Colonic mucosa (tissue), 4 donors: ENCODE measurements around the gene IL1RN. TPM values are rescaled to one million over a fixed set of nuclear protein-coding genes. Genes with fewer than 3 reads are reported as not detected.

ENCODE experiments used
- DNase-seq: peaks from one replicate; pipeline ENCODE4 v3.0.0-alpha.2; 2020
- H3K27ac ChIP-seq: fragments of 200-600 bp; one replicate; pipeline ENCODE4 v1.8.0; 2021
- H3K27me3 ChIP-seq: fragments of 200-600 bp; one replicate; pipeline ENCODE4 v1.8.0; 2021
- H3K36me3 ChIP-seq: fragments of 200-600 bp; one replicate; pipeline ENCODE4 v1.8.0; 2021
- H3K4me1 ChIP-seq: fragments of 200-600 bp; one replicate; pipeline ENCODE4 v1.8.0; 2021; ENCODE audit warnings: mild to moderate bottlenecking
- H3K4me3 ChIP-seq: fragments of 200-600 bp; one replicate; pipeline ENCODE4 v1.8.0; 2021
- H3K9ac ChIP-seq, 2 donors: one replicate each; pipeline ENCODE4 v1.7.0; 2013; ENCODE audit warnings: control low read depth in 2 of 2, low read depth in 2 of 2, low read length in 2 of 2
- H3K9me3 ChIP-seq: fragments of 200-600 bp; one replicate; pipeline ENCODE4 v1.8.0; 2021
- intact Hi-C: fragments of 100-400 bp; cut with DNase I; formaldehyde crosslinking; loops from one replicate; pipeline ENCODE4 v1.14.1; 2022
- total RNA-seq, 2 donors: library from RNA; stranded (reverse); fragmentation: NEBNext Ultra II Directional in 1 of 2; extraction: Animal tissue kit (Norgen Biotek cat#: 25700) in 1 of 2; gene quantifications; one replicate each; pipeline ENCODE4 v1.2.1, GENCODE V29; 2021
- TF ChIP-seq, protein P1 (sequence below): fragments of 200-600 bp; IDR thresholded peaks from one replicate; pipeline ENCODE4 v1.8.0; 2022; ENCODE audit warnings: antibody characterized with exemption, mild to moderate bottlenecking
- donor health status: healthy.
- donor health status: DM: no; HTN: no; CAD: no.
- donor health status: DM: no; HTN: no; CAD: no.

Gene IL1RN
- total RNA-seq, 2 donors from 2014 or later = 1.5 to 6.0 TPM

DNA sequence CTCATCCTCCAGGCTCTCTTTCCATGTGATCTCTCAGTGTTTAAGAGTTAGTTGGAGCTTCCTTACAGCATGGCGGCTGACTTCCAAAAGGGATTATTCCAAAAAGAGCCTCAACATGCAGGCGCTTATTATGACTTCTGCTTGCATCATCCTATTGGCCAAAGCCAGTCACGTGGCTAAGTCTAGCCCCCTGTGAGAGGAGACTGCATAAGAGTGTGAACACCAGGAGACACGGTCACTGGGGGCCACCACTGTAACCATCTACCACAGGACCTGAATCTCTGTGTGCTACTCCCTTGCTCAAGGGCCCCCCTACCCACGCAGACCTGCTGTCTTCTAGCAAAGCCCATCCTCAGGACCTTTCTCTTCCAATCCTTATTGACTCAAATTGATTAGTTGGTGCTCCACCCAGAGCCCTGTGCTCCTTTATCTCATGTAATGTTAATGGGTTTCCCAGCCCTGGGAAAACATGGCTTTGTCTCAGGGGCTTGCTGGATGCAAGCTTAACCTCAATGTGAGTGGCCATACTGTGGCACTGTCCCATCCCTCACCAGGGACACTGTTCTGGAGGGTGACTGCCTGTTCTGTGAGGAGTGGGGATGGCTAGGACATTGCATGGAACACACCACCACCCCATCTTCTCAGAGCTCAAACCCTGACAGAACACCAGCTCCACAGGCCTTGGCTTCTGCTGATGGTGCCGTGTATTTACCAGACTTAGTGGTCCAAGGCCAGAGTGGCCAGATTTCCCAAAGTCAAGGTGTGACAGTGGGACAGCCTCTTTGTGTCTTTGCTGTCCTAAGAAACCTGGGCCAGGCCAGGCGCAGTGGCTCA lies 4.2 kb downstream of the IL1RN start:
- H3K4me1 ChIP-seq = no peaks in the 10 kb centered on the region
- no peak overlapping the region for H3K9ac ChIP-seq
- DNase-seq = no peak
- intact Hi-C loops = loop anchor here (10.0 kb wide), 1 partner anchor 47 kb away; no protein-coding TSS in a partner anchor
- TF ChIP-seq, protein P1, sequence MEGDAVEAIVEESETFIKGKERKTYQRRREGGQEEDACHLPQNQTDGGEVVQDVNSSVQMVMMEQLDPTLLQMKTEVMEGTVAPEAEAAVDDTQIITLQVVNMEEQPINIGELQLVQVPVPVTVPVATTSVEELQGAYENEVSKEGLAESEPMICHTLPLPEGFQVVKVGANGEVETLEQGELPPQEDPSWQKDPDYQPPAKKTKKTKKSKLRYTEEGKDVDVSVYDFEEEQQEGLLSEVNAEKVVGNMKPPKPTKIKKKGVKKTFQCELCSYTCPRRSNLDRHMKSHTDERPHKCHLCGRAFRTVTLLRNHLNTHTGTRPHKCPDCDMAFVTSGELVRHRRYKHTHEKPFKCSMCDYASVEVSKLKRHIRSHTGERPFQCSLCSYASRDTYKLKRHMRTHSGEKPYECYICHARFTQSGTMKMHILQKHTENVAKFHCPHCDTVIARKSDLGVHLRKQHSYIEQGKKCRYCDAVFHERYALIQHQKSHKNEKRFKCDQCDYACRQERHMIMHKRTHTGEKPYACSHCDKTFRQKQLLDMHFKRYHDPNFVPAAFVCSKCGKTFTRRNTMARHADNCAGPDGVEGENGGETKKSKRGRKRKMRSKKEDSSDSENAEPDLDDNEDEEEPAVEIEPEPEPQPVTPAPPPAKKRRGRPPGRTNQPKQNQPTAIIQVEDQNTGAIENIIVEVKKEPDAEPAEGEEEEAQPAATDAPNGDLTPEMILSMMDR = no peak
- no peaks in the 10 kb centered on the region for H3K27me3 ChIP-seq
- no peaks in the 10 kb centered on the region for H3K9me3 ChIP-seq
- H3K27ac ChIP-seq = no peak overlapping the region
- no peak overlapping the region for H3K4me3 ChIP-seq
- H3K36me3 ChIP-seq = no peaks in the 10 kb centered on the region

DNA sequence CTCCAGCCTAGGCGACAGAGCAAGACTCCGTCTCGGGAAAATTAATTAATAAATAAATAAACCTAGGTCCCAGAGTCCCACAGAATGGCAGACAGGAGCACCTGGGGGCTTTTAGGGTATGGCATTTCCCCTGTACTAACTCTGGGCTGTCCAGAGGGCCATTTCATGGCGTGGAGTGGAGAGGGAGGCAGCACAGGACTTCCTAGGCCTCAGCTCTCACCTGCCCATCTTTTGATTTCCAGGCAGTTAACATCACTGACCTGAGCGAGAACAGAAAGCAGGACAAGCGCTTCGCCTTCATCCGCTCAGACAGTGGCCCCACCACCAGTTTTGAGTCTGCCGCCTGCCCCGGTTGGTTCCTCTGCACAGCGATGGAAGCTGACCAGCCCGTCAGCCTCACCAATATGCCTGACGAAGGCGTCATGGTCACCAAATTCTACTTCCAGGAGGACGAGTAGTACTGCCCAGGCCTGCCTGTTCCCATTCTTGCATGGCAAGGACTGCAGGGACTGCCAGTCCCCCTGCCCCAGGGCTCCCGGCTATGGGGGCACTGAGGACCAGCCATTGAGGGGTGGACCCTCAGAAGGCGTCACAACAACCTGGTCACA lies 5.1 kb downstream of the IL1RN start:
- TF ChIP-seq, protein P1 = no peak
- intact Hi-C loops = loop anchor here (10.0 kb wide), 1 partner anchor 48 kb away; no protein-coding TSS in a partner anchor
- Histone ChIP-seq H3K4me3 (no peak overlapping the region), H3K27ac (no peak overlapping the region), H3K9me3 (no peaks in the 10 kb centered on the region), H3K36me3 (no peaks in the 10 kb centered on the region), H3K4me1 (no peaks in the 10 kb centered on the region), H3K9ac (no peak overlapping the region), H3K27me3 (no peaks in the 10 kb centered on the region)
- no peak for DNase-seq

DNA sequence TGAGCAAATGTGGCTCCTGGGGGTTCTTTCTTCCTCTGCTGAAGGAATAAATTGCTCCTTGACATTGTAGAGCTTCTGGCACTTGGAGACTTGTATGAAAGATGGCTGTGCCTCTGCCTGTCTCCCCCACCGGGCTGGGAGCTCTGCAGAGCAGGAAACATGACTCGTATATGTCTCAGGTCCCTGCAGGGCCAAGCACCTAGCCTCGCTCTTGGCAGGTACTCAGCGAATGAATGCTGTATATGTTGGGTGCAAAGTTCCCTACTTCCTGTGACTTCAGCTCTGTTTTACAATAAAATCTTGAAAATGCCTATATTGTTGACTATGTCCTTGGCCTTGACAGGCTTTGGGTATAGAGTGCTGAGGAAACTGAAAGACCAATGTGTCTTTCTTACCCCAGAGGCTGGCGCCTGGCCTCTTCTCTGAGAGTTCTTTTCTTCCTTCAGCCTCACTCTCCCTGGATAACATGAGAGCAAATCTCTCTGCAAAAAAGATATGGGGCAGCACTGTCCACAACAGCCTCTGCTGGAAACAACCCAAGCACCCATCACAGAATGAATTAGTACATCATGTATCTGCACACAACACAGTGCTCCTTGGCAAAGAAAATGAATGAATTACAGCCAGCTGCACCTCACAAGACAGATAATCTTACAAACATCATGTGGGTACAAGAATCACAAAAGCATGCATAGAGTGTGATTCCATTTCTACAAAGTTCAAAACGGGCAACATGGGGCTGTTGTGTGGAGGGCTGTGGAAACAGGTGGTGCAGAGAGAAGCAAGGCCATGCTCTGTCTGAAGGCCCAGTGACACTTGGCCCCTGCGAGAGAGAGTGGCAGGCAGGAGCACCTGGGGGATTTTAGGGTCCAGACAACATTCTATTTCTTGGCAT lies 6.6 kb downstream of the IL1RN start:
- Histone ChIP-seq H3K27me3 (no peaks in the 10 kb centered on the region), H3K9ac (no peak overlapping the region), H3K36me3 (no peaks in the 10 kb centered on the region), H3K27ac (no peak overlapping the region), H3K9me3 (no peaks in the 10 kb centered on the region), H3K4me1 (no peaks in the 10 kb centered on the region), H3K4me3 (no peak overlapping the region)
- DNase-seq = no peak
- intact Hi-C loops = loop anchor here (10.0 kb wide), 1 partner anchor 49 kb away; no protein-coding TSS in a partner anchor
- TF ChIP-seq, protein P1 = no peak

DNA sequence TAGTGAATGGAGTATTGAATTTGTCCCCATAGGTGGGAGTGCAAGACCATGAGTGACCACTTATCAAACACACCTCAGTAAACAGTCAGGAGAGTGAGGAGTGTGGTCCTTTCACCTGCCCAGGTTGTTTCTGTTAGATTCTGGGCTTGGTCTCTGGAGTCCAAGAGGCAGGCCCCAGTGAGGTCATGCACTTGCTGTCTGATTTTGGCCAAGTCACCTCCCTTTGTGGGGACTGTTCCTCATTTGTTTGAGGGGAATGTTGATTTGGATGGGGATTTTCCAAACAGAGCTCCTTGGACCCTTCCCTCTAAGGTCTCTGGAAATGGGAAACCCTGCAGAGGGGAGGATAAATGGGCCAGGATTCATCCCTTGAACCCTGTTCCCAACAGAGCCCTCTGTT lies 7.3 kb downstream of the IL1RN start:
- no peak for DNase-seq
- no peaks in the 10 kb centered on the region for H3K9me3 ChIP-seq
- H3K27me3 ChIP-seq = no peaks in the 10 kb centered on the region
- H3K9ac ChIP-seq = no peak overlapping the region
- H3K4me3 ChIP-seq = no peak overlapping the region
- TF ChIP-seq, protein P1 = no peak
- H3K36me3 ChIP-seq = no peaks in the 10 kb centered on the region
- intact Hi-C loops = loop anchor here (5.0 to 10.0 kb wide), 2 partner anchors 50 to 238 kb away; no protein-coding TSS in a partner anchor
- H3K27ac ChIP-seq = no peak overlapping the region
- H3K4me1 ChIP-seq = no peaks in the 10 kb centered on the region

DNA sequence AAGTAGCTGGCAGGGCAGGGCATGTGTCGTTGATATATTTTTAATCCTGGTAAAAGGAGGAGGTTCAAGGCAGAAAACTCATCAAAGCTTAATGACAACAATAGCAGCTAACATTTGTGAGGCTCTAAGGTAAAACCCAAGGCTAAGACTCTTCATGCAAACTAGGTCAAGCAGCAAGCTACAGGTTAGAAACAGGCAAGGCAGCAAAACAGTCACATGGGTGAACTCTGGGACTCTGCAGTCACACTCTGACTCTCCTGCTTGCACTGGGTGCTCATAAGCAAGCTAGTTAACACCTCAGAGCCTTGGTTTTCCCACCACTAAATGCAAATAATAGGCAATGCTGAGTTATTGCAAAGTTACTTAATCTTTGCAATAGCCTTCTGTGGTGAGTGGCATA lies 7.9 kb downstream of the IL1RN start:
- no peak overlapping the region for H3K4me3 ChIP-seq
- H3K27ac ChIP-seq = no peak overlapping the region
- no peaks in the 10 kb centered on the region for H3K9me3 ChIP-seq
- no peaks in the 10 kb centered on the region for H3K36me3 ChIP-seq
- TF ChIP-seq, protein P1 = no peak
- intact Hi-C loops = loop anchor here (5.0 to 10.0 kb wide), 2 partner anchors 51 to 237 kb away; no protein-coding TSS in a partner anchor
- H3K27me3 ChIP-seq = no peaks in the 10 kb centered on the region
- no peak for DNase-seq
- no peak overlapping the region for H3K9ac ChIP-seq
- H3K4me1 ChIP-seq = no peaks in the 10 kb centered on the region
